Trophoblast cell (in vitro differentiated cells and primary cell): Measurements from ENCODE around the gene MCTP1.

ENCODE experiments used
- DNase-seq, 2 donors: peaks; one replicate each; pipeline ENCODE4 v3.0.0-alpha.2; 2016
- H2AFZ ChIP-seq: 2 replicates; pipeline ENCODE4 v1.6.1; 2013; ENCODE audit warnings: low read length, moderate library complexity, mild to moderate bottlenecking; ENCODE audit not compliant: insufficient read depth, poor library complexity
- H2AK5ac ChIP-seq: 2 replicates; pipeline ENCODE4 v1.6.1; 2013; ENCODE audit warnings: mild to moderate bottlenecking, low read length
- H2BK120ac ChIP-seq: 2 replicates; pipeline ENCODE4 v1.6.1; 2013; ENCODE audit warnings: low read length, mild to moderate bottlenecking, moderate library complexity; ENCODE audit not compliant: insufficient read depth, poor library complexity
- H2BK12ac ChIP-seq: 2 replicates; pipeline ENCODE4 v1.6.1; 2013; ENCODE audit warnings: mild to moderate bottlenecking, low read length, moderate library complexity
- H2BK5ac ChIP-seq: 2 replicates; pipeline ENCODE4 v1.6.1; 2013; ENCODE audit warnings: low read length, low read depth, moderate library complexity, mild to moderate bottlenecking; ENCODE audit not compliant: poor library complexity
- H3K14ac ChIP-seq: 2 replicates; pipeline ENCODE4 v1.6.1; 2013; ENCODE audit warnings: mild to moderate bottlenecking, low read length
- H3K18ac ChIP-seq: 2 replicates; pipeline ENCODE4 v1.6.1; 2013; ENCODE audit warnings: mild to moderate bottlenecking, low read length
- H3K23ac ChIP-seq: 2 replicates; pipeline ENCODE4 v1.6.1; 2013; ENCODE audit warnings: low read length
- H3K27ac ChIP-seq: 2 replicates; pipeline ENCODE4 v1.5.1; 2013; ENCODE audit warnings: low read depth, mild to moderate bottlenecking, inconsistent platforms, low read length, moderate library complexity
- H3K27me3 ChIP-seq: 2 replicates; pipeline ENCODE4 v1.6.1; 2013; ENCODE audit warnings: inconsistent platforms, mild to moderate bottlenecking, low read length, moderate library complexity; ENCODE audit not compliant: insufficient read depth
- H3K36me3 ChIP-seq, 2 experiments: 1 replicate in 1 of 2; 2 replicates in 1 of 2; pipeline ENCODE4 v1.6.1; 2013; ENCODE audit warnings: low read length in 2 of 2, mild to moderate bottlenecking in 2 of 2, moderate library complexity in 1 of 2; ENCODE audit not compliant: insufficient read depth in 2 of 2, control insufficient read depth in 1 of 2
- H3K4ac ChIP-seq: 2 replicates; pipeline ENCODE4 v1.6.1; 2013; ENCODE audit warnings: low read depth, mild to moderate bottlenecking, low read length, moderate library complexity
- H3K4me1 ChIP-seq, 2 experiments: 1 replicate in 1 of 2; 2 replicates in 1 of 2; pipeline ENCODE4 v1.6.1; 2013; ENCODE audit warnings: low read length in 2 of 2, mild to moderate bottlenecking in 2 of 2, moderate library complexity in 1 of 2; ENCODE audit not compliant: insufficient read depth in 2 of 2, control insufficient read depth in 1 of 2
- H3K4me2 ChIP-seq: 2 replicates; pipeline ENCODE4 v1.6.1; 2013; ENCODE audit warnings: inconsistent platforms, mild to moderate bottlenecking, low read length, moderate library complexity
- H3K4me3 ChIP-seq: 2 replicates; pipeline ENCODE4 v1.5.1; 2013; ENCODE audit warnings: mild to moderate bottlenecking, low read depth, low read length, inconsistent platforms
- H3K79me1 ChIP-seq: one replicate; pipeline ENCODE4 v1.6.1; 2013; ENCODE audit warnings: low read length
- H3K79me2 ChIP-seq: 2 replicates; pipeline ENCODE4 v1.6.1; 2013; ENCODE audit warnings: low read length, mild to moderate bottlenecking; ENCODE audit not compliant: control insufficient read depth, insufficient read depth, poor library complexity
- H3K9ac ChIP-seq: 2 replicates; pipeline ENCODE4 v1.6.1; 2013; ENCODE audit warnings: mild to moderate bottlenecking, low read length
- H3K9me3 ChIP-seq: 2 replicates; pipeline ENCODE4 v1.6.1; 2013; ENCODE audit warnings: low read depth, mild to moderate bottlenecking, control low read depth, inconsistent platforms, low read length; ENCODE audit not compliant: insufficient read depth
- H4K12ac ChIP-seq: 2 replicates; pipeline ENCODE4 v1.6.1; 2013; ENCODE audit warnings: low read depth, mild to moderate bottlenecking, low read length, moderate library complexity
- H4K8ac ChIP-seq: 2 replicates; pipeline ENCODE4 v1.6.1; 2013; ENCODE audit warnings: low read depth, mild to moderate bottlenecking, low read length, moderate library complexity
- H4K91ac ChIP-seq: one replicate; pipeline ENCODE4 v1.6.1; 2013; ENCODE audit warnings: low read depth, mild to moderate bottlenecking, low read length, moderate library complexity
- WGBS: extraction: QIAGEN DNeasy Blood & Tissue Kit; methylation state at CpG from one replicate; pipeline ENCODE4 v1.1.7; 2013; ENCODE audit warnings: missing lambda C conversion rate; ENCODE audit not compliant: insufficient read length, insufficient coverage; ENCODE audit errors: extremely low coverage; 5-methylcytosine and 5-hydroxymethylcytosine counted together

MCTP1 gene

DNA sequence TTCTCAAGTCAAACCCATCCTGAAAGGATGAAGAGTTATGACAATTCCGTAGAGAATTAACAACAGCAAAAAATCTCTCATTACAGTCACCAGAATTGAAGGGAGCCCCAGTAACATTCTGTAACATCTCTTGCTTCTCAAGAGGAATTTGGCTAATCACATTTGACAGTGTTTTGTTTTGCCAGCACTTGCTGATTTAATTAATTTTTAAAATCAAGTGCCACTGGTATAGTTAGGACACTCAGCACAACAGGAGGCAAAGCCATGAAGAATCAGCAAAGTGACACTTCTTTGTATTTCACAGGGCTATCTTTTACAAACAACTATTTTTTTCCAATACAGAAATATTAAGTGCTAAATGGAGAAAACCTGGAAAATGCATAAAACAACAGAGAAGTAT lies 152.8 kb downstream of the MCTP1 start:
- no peak overlapping the region for H3K4me2 ChIP-seq
- H4K91ac ChIP-seq: no peak overlapping the region
- H3K79me2 ChIP-seq: no peaks in the 10 kb centered on the region
- no peak overlapping the region for H2AFZ ChIP-seq
- no peaks in the 10 kb centered on the region for H3K79me1 ChIP-seq
- DNase-seq: no peak
- H3K27me3 ChIP-seq: no peaks in the 10 kb centered on the region
- no peak overlapping the region for H2AK5ac ChIP-seq
- H4K8ac ChIP-seq: no peak overlapping the region
- H2BK120ac ChIP-seq: no peak overlapping the region
- H3K14ac ChIP-seq: no peak overlapping the region
- no peak overlapping the region for H3K18ac ChIP-seq
- no CpG with 5 or more reads among the region's 1 CpG for WGBS
- H3K9ac ChIP-seq: no peak overlapping the region
- no peaks in the 10 kb centered on the region for H3K4me1 ChIP-seq
- H2BK5ac ChIP-seq: no peak overlapping the region
- no peak overlapping the region for H4K12ac ChIP-seq
- no peaks in the 10 kb centered on the region for H3K36me3 ChIP-seq
- no peak overlapping the region for H3K4me3 ChIP-seq
- no peak overlapping the region for H2BK12ac ChIP-seq
- no peak overlapping the region for H3K27ac ChIP-seq
- no peak overlapping the region for H3K23ac ChIP-seq
- H3K4ac ChIP-seq: no peak overlapping the region
- H3K9me3 ChIP-seq: no peaks in the 10 kb centered on the region

DNA sequence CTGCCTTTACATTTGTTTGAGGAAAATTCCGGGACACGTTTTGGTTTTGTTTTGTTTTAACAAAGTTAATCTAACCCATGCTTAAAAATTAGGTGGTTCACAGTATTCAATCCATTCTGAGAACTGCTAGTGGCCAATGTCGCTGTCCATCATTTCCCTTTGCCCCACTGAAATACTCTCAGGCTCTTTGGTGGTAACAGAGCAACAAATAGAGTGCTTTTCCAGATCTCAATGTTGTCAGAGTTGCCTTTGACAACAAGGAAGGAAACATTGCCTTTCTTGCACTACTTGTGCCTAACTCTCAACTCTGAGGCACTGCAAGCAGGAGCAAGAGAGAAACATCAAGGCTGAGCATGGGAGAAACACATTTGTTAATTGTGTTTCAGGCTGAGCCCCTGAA lies 154.0 kb downstream of the MCTP1 start:
- Histone ChIP-seq H4K12ac (no peak overlapping the region), H3K79me2 (no peaks in the 10 kb centered on the region), H2BK120ac (no peak overlapping the region), H2BK5ac (no peak overlapping the region), H3K4ac (no peak overlapping the region), H2AFZ (no peak overlapping the region), H3K27ac (no peak overlapping the region), H4K8ac (no peak overlapping the region), H3K23ac (no peak overlapping the region), H3K4me2 (no peak overlapping the region), H3K14ac (no peak overlapping the region), H2BK12ac (no peak overlapping the region), H3K4me1 (no peaks in the 10 kb centered on the region), H3K27me3 (no peaks in the 10 kb centered on the region), H3K9ac (no peak overlapping the region), H2AK5ac (no peak overlapping the region), H3K79me1 (no peaks in the 10 kb centered on the region), H3K4me3 (no peak overlapping the region), H3K36me3 (no peaks in the 10 kb centered on the region), H3K9me3 (no peaks in the 10 kb centered on the region), H3K18ac (no peak overlapping the region), H4K91ac (no peak overlapping the region)
- DNase-seq: no peak
- no CpG with 5 or more reads among the region's 3 CpGs for WGBS

DNA sequence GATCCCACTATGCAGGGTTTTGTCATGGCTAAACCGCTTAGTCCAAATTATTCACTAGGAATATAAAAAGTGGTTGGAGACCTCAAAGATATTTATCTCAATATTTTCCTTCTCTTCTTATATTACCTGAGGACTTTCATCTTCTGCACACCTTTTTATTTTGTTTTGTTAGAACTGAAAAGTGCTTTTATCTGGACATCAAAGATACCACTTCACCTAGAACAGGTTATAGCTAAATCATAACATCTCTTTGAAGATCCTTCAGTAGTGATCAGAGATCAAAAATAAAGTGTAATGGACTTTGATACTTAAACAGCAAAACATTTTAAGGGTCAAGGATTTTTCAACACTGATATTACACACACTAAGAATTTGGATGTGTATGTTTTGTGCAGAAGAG lies 160.2 kb downstream of the MCTP1 start:
- H4K8ac ChIP-seq: no peak overlapping the region
- H3K4me1 ChIP-seq: no peaks in the 10 kb centered on the region
- H3K14ac ChIP-seq: no peak overlapping the region
- H3K18ac ChIP-seq: no peak overlapping the region
- no peak overlapping the region for H3K9ac ChIP-seq
- H3K27ac ChIP-seq: no peak overlapping the region
- H3K9me3 ChIP-seq: no peaks in the 10 kb centered on the region
- H3K36me3 ChIP-seq: no peaks in the 10 kb centered on the region
- no peak overlapping the region for H4K91ac ChIP-seq
- H4K12ac ChIP-seq: no peak overlapping the region
- no peak overlapping the region for H3K4ac ChIP-seq
- no peak overlapping the region for H2BK5ac ChIP-seq
- H3K23ac ChIP-seq: no peak overlapping the region
- no peak overlapping the region for H2BK12ac ChIP-seq
- no peaks in the 10 kb centered on the region for H3K79me2 ChIP-seq
- H3K4me3 ChIP-seq: no peak overlapping the region
- WGBS: no CpG with 5 or more reads among the region's 1 CpG
- H3K4me2 ChIP-seq: no peak overlapping the region
- no peak overlapping the region for H2AFZ ChIP-seq
- no peak overlapping the region for H2AK5ac ChIP-seq
- H2BK120ac ChIP-seq: no peak overlapping the region
- H3K27me3 ChIP-seq: no peaks in the 10 kb centered on the region
- H3K79me1 ChIP-seq: no peaks in the 10 kb centered on the region
- no peak for DNase-seq

- no peak overlapping the region for H3K4me3 ChIP-seq
- no peak overlapping the region for H3K27ac ChIP-seq
- H3K18ac ChIP-seq: no peak overlapping the region
- H2BK12ac ChIP-seq: no peak overlapping the region
- no peak overlapping the region for H3K14ac ChIP-seq
- no peaks in the 10 kb centered on the region for H3K27me3 ChIP-seq
- H2BK120ac ChIP-seq: no peak overlapping the region
- DNase-seq: no peak
- H3K36me3 ChIP-seq: no peaks in the 10 kb centered on the region
- no CpG with 5 or more reads among the region's 2 CpGs for WGBS
- no peak overlapping the region for H2BK5ac ChIP-seq
- no peak overlapping the region for H3K4ac ChIP-seq
- H3K23ac ChIP-seq: no peak overlapping the region
- H3K79me2 ChIP-seq: no peaks in the 10 kb centered on the region
- no peak overlapping the region for H3K4me2 ChIP-seq
- no peak overlapping the region for H3K9ac ChIP-seq
- H4K8ac ChIP-seq: no peak overlapping the region
- H3K9me3 ChIP-seq: no peaks in the 10 kb centered on the region
- H2AK5ac ChIP-seq: no peak overlapping the region
- H4K12ac ChIP-seq: no peak overlapping the region
- no peak overlapping the region for H2AFZ ChIP-seq
- H3K79me1 ChIP-seq: no peaks in the 10 kb centered on the region
- H3K4me1 ChIP-seq: no peaks in the 10 kb centered on the region
- H4K91ac ChIP-seq: no peak overlapping the region
These were observed 160.8 kb downstream of the MCTP1 start for GRCh38 chr5:95124101-95124500.
